CMK (cell line): Measurements from ENCODE around the gene EML3.
"Not testable (repeated sequence)": the region's sequence is repeated elsewhere in the genome, so short reads cannot be mapped to it uniquely, and the experiment has no call there.

Experiments used
- DNase-seq: peaks from one replicate; pipeline ENCODE4 v3.0.0-alpha.2; 2010; ENCODE audit warnings: low read depth

EML3 gene

DNA sequence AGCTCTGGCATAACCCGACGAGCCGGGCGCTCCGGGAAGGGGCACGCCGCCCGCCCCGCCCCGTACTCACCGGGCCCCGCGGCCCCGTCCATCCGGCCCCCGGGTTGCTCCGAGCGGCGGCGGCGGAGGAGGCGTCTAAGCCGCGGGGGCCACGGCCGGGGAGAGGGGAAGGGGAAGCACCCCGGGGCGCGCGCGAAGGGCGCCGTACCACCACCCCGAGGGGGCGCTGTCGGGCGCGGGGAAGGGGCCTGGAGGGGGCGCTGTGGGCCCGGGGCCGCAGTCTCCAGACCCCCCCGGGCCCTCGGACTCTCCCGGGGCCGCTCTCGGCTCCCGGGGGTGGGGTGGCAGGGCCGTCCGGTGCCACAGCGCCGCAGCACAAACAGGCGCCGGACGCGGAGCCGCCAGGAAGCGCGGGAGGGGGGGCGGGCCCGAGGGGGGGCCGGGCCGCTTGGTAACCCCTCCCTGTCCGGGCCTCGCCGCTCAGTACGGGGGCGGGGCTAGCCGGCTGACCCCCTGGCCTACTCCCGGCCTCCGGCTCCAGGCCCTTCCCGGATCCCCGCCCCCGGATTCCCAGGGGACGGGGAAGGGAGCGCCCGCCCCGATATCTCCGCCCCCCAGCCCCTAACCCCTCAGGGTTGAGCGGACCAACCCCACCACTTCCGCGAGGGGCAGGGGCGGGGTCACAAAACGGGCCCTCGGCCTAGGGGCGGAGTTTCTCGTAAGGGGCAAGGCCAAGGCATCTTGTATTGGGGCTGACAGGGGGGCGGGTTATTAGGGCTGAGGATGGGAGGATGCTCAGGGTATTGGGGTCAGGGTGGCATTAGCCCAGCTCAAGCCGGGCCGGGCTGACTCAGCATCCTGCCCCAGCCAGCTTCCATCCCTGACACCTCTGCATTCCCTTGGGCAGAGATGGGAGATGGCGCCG, at the start of gene EML3, which contains the start of gene ROM1:
EML3 (minus strand) TSS at position 410 of the 925 bp plus-strand sequence; CDS start at position 92, 318 bp downstream.
ROM1 (plus strand) TSS at position 892 of the 925 bp plus-strand sequence; CDS start at position 917, 25 bp downstream.
- DNase-seq = peak; percentile 79

- DNase-seq = no peak
Measured at GRCh38 chr11:62656796-62657429, 44.3 kb upstream of the EML3 start.

DNA sequence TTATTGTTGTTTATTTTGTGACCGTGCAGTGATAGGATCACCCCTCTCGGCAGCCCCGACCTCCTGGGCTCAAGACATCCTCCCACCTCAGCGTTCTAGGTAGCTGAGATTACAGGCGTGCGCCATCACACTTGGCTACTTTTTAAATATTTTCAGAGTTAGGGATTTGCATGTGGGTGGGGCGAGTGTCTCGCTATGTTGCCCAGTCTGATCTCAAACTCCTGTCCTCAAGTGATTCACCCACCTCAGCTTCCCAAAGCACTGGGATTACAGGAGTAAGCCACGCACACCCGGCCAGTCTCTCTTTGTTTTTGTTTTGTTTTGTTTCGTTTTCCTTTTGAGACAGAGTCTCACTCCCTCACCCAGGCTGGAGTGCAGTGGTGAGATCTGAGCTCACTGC, 41.7 kb upstream of the EML3 start:
- DNase-seq = no peak

GRCh38 chr11:62652161-62653006, 39.8 kb upstream of the EML3 start:
- no peak for DNase-seq

DNA sequence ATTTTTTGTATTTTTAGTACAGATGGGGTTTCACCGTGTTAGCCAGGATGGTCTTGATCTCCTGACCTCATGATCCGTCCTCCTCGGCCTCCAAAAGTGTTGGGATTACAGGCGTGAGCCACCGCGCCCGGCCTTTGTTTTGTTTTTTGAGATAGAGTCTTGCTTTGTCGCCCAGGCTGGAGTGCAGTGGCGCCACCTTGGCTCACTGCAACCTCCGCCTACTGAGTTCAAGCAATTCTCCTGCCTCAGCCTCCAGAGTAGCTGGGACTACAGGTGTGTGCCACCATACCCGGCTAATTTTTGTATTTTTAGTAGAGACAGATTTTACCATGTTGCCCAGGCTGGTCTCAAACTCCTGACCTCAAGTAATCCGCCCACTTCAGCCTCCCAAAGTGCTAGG, 37.7 kb upstream of the EML3 start:
- not testable (repeated sequence) for DNase-seq

GRCh38 chr11:62649486-62649885, 36.9 kb upstream of the EML3 start:
- no peak for DNase-seq

- DNase-seq = no peak
Measured at GRCh38 chr11:62648967-62649364, 36.4 kb upstream of the EML3 start.

DNA sequence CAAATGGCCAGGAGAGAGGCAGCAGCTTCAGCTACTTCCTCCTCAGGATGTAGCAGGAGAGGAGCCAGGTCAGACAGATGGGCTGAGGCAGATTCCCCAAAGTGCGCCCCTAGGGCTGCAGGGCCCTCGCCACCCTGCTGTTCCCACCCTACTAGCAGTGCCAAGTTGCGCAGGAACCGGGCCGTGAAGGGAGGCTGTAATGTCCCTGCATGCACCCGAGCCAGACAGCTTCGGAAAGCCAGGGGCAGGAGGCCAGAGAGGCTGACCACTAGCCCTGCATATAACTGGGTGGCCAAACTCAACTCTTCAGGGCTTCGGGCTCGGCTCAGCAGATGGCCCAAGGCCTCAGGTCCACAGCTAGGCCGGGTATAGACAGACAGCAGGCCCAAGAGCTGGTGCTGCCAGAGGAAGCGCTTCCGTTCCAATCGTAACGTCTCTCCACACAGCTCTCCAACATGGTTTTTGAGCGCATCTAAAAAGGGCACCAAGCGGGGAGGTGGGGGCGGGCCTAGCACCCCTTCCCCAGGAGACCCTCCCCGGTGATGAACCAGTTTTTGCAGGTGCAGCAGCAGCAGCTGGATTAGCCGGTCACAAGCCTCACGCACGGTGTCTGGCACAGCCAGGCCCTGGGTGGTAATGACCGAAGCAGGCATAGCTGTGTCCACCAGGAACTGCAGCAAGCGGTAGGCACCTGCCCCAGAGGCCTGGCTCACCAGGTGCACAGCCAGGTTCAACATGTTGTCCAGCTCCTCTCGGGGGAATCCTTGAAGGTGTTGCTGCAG, 35.8 kb upstream of the EML3 start:
- DNase-seq = no peak

DNA sequence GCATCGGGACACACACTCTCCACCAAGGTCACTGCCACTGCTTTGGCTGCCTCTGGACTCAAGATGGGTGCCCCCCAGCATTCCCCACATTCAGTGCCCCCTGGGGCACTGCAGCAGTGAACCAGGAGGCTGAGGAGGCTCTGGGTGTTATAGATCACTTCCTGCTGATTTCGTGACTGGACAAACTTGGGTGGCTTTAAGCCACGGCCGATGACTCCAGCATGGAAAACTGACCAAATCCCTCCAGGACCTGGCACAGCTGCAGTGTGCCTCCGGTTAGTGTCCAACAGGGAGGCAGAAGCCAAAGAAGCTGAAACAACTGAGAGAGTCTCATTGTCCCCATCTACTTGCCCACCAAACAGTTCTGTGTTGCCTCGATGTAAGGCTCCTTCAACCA, 35.0 kb upstream of the EML3 start:
- no peak for DNase-seq

DNA sequence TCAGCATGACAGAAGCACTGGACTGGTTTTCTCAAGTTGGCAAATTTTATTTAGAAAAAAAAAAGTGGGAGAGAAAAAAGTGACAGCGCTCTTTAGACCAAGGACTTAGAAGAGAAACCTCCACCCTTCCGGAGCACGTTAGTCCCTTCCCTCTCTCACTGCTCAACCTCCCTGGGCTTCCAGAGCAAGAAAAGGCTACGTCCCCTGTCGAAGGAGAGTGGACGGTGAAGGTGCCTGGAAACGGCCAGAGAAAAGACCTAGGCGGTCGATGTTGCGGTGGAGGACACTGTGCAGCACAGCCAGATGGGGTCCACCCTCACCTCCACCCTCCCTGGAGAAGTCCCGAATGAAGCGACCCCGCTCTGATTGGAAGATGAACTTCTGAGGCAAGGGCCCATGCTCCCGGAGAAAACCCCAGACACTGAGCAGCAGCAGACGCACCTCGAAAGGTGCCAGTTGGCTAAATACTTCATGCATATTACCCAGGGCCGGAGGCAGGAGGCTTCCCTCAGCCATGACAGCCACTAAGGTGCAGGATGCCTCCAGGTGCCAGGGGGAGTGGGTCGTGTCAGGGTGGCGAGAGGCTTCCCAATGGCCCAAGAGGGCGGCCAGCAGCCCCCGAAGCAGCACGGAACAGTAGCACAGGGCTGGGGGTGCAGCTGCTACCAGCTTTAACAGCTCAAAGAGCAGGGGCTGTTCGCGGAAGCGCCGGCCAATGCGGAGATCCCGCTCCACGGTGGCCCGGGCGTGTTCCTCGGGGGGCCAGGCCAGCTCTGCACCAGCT, 34.4 kb upstream of the EML3 start:
- DNase-seq = no peak

DNA sequence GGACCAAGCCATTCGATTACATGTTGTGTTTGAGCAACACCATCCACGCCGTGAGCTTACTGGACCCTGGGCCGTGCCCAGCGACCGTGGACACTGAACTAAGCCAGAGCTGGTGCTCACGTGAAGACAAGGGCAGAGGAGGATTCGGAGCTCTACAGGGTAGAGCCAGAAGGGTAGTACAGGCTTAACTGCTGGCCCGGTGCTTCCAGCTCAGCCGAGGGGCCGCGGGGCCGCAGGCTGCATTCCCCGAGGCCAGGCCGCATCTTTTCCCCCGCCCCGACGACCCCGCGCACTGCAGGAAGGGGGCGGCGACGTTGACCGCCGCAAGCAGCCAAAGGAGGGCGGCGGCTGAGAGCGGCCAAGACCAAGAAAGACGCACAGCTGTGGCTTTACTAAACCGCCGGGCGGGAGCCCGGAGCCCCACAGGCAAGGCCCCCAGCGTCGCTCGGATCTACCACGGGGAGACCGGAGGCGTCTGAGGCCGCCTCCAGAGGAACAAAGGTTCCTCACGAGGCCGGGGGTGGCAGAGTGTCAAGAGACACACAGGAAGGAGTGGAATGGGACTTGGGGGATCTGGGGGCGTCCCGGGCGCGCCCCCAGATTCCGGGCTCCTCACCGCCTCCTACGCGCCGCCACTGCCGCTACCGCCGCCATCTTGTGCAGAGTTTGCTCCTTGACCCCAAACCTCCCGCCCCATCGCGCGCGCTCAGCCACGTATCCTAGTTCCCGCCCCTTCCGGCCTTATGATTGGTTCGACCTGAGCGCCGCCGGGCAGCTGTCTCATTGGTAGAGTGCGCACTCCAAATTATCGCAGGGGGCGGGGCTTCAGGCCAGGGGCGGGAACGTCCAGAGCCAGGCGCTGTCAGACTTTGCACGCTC, 33.6 kb upstream of the EML3 start, which contains the start of gene GANAB:
GANAB (minus strand) TSS at position 668 of the 879 bp plus-strand sequence; CDS start at position 654, 14 bp downstream.
- peak; percentile 94 for DNase-seq

DNA sequence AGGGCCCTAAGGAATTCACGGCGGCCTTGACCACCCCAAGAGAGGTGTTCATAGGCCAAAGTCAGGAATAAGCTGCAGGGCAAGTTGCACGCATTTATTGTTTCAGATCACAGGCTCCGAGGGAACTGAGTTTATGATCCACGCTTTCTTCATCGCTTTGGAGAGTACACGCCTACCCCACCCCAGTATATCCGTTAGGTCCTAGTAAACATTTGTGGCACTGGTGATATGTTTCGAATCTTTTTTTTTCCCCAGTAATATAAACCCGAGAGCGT, 33.0 kb upstream of the EML3 start:
- DNase-seq = no peak

DNA sequence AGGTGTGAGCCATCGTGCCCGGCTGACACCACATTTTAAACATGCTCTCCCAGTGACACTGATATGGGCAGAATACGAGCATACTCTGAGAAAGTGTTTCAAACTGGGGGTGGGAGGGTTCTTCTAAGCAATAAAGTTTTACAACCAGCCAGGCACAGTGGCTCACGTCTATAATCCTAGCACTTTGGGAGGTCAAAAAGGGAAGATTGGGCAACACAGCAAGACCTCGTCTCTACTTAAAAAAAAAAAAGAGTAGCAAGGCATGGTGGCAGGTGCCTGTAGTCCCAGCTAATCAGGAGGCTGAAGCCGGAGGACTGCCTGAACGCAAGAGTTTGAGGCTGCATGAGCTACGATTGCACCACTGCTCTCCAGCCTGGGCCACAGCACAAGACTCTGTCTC, 31.6 kb upstream of the EML3 start:
- no peak for DNase-seq

DNA sequence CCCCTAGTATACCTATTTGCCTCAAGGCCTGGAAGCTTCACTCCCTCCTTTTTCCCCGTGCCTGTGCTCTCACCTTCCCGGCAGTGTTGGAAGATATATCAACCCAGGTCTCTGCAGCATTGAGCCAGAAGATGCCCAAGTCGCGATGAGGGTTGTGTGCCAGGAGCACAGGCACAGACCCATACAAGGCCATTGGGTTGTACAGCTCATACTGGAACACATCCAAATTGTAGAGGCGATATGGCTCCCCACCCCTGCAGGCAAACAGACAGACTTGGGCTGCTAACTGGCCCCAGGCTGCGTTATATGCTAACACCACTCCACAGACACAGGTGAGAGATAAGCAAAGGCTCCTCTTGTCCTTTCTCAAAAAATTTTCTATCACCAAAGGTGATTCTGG, 19.9 kb upstream of the EML3 start:
- DNase-seq = no peak

GRCh38 chr11:62627713-62628112, 15.1 kb upstream of the EML3 start:
- no peak for DNase-seq

DNA sequence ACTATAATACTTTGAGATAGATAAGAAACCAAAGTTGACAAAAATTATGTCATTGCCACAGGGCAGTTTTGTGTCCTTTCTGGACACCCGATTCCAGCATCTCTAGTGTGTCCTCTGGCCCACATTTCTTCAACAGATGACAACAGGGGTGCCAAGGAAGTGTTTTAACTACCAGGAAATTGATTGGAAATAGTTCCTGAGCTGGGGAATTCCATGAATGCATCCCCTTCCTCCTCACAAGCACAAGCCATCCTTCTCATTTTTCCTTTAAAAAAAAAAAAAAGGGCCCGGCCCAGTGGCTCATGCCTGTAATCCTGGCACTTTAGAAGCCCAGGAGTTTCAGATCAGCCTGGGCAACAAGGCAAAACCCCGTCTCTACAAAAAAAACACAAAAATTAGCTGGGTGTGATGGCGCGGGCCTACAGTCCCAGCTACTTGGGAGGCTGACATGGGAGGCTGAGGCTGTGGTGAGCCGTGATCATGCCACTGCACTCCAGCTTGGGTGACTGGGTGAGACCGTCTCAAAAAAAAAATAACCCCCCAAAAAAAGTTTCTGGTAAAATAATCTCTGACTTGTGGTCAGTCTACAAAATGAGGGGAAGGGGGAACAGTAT, 10.0 kb upstream of the EML3 start:
- DNase-seq = no peak

- peak; percentile 94 for DNase-seq
Measured at GRCh38 chr11:62621567-62622470, 9.2 kb upstream of the EML3 start, which contains the start of gene B3GAT3. Gene B3GAT3 (minus strand): TSS chr11:62621986. CDS start chr11:62621947, 39 bp downstream.

GRCh38 chr11:62621027-62621566, 8.5 kb upstream of the EML3 start:
- no peak for DNase-seq
